ENCODE results near the gene UGT1A1.

- TF ChIP-seq CTCF (IDR thresholded peaks at IDR 0.05) (no peak), POLR2AphosphoS5 (IDR thresholded peaks at IDR 0.05; ENCODE audit: insufficient read depth in 1 of 2, low read depth in 1 of 2) (no peak)
Measured at GRCh38 chr2:233768076-233768475, 8.0 kb downstream of the UGT1A1 start.

Data from vagina (tissue), 2 donors.